NB4 (cell line): Measurements from ENCODE around the gene EID1.

Experiments used
- DNase-seq: peaks from one replicate; pipeline ENCODE4 v3.0.0; 2010; ENCODE audit warnings: low read depth
- H3K4me3 ChIP-seq: one replicate; pipeline ENCODE4 v1.5.1; 2011; ENCODE audit warnings: mild to moderate bottlenecking, low read depth, low read length, moderate library complexity
- CTCF ChIP-seq: IDR thresholded peaks from one replicate; pipeline ENCODE4 v1.5.1; 2012; ENCODE audit warnings: low read depth, low read length
- MYC ChIP-seq: IDR thresholded peaks from 2 replicates; pipeline ENCODE4 v1.6.1; 2011; ENCODE audit warnings: low read depth, low read length
- POLR2A ChIP-seq: IDR thresholded peaks from 2 replicates; pipeline ENCODE4 v1.6.1; 2011; ENCODE audit warnings: mild to moderate bottlenecking; ENCODE audit not compliant: insufficient read length; ENCODE audit errors: extremely low read depth
- TF ChIP-seq, protein P1 (sequence below): IDR thresholded peaks from 2 replicates; pipeline ENCODE4 v1.6.1; 2011; ENCODE audit warnings: low read depth, low read length

EID1 gene

DNA sequence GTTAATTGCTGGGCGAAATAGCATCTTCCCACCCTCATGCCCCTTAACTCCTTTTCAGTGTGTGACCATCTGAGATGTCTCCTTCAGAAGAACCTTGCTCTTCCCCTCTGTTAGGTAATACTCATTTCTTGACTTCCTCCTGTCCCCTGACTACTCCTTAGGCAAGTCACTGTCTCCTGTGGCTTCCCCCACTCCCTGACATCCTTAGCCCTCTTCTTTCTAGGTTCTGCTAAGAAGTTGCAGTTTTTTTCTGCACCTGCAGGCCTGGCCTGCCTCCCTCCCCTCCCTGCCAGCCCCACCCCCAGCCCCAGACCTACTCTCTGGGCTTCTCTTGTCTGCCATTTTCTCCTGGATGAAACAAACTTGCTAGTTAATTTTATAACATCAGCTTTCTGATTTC is 15.2 kb upstream of the EID1 start:
- no peak overlapping the region for H3K4me3 ChIP-seq
- TF ChIP-seq CTCF, result no peak
- no peak for TF ChIP-seq POLR2A
- TF ChIP-seq, protein P1, sequence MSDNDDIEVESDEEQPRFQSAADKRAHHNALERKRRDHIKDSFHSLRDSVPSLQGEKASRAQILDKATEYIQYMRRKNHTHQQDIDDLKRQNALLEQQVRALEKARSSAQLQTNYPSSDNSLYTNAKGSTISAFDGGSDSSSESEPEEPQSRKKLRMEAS, result 0 out of 2 replicates have a peak, but pooled peaks have one; percentile 10
- DNase-seq, result peak; percentile 69

DNA sequence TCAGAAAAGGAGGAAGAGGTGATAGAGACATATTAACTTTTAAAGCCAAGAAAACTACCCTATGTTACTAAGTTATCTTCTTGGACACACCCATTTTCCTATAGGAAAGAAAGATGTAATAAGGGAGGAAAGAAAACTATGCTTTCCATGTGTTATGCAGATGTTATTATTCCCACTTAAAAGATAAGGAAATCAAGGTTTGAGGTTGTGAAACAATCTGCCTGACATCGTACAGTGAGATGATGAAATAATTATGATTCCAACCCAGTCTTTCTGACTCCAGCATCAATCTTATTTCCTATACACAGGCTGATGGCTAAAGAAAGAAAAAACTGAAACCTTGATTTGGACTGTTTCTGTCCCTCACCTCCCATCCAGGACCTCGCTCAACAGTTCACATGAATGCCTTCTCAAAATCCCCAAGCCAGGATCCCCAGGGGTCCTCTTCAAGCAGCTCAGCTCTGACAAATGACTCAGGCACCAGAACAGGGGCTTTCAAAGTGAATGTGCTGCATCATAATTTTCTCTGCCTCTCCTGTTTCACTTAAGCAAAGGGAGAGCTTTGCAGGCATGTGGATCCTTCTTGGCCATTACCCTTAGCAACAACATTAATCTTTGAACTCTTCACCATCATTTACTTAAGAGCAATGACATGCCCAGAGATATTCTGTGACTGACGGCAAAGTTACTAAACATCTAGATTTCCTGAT is 12.4 kb upstream of the EID1 start:
- no peak overlapping the region for H3K4me3 ChIP-seq
- TF ChIP-seq MYC (no peak), CTCF (no peak), POLR2A (no peak)
- TF ChIP-seq, protein P1, result no peak
- peak; percentile 5 for DNase-seq

- no peak for DNase-seq
- no peak for TF ChIP-seq MYC
- no peak for TF ChIP-seq CTCF
- no peak overlapping the region for H3K4me3 ChIP-seq
These were observed 11.8 kb upstream of the EID1 start for GRCh38 chr15:48866141-48866563.

DNA sequence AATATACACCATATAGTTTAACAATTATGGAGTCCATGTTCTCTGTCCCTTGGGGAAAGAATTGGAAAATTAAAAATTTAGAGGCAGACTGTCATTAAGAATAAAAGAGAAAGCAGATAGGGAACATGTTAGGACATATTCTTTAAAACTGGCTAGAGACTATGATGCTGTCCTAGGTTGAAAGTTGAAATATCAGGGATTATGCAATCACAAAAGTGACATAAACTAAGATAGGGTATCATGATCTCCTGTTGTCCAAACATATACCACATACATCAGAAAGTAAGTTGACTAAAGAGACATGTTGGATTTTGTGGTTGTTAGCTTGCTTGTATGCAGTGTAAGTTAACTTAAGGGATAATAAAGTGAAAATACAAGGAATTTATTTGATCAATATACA is 9.9 kb upstream of the EID1 start:
- DNase-seq, result peak; percentile 7
- TF ChIP-seq MYC (no peak), POLR2A (no peak), CTCF (no peak)
- TF ChIP-seq, protein P1, result no peak
- H3K4me3 ChIP-seq, result no peak overlapping the region

GRCh38 chr15:48868536-48868935 is 9.4 kb upstream of the EID1 start:
- no peak overlapping the region for H3K4me3 ChIP-seq
- no peak for TF ChIP-seq MYC
- TF ChIP-seq CTCF, result no peak
- peak; percentile 48 for DNase-seq

DNA sequence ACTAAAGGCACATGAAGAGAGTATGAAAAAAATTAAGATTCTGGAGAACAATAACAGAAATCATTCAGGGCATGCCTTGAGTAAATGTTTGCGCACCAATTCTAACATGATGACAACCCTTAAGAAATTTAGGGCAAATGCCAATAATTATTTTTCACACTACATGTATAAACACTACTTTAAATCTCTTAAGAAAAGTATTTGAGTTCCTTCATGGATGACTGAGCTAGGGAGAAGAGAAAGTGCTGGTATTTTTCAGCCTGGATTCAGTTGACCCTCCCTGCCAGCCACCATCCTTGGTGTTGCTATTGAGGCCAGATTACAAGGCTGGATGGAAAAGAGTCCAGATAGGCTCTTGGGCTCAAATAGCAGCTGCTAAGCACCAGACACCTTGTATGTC is 8.0 kb upstream of the EID1 start:
- TF ChIP-seq CTCF, result no peak
- no peak for TF ChIP-seq MYC
- TF ChIP-seq, protein P1, result no peak
- TF ChIP-seq POLR2A, result no peak
- no peak overlapping the region for H3K4me3 ChIP-seq
- DNase-seq, result no peak
